Lower leg skin (tissue), 4 donors: ENCODE measurements around the gene ALG12. TPM values are rescaled to one million over a fixed set of nuclear protein-coding genes. Genes with fewer than 3 reads are reported as not detected.

Experiments used
- DNase-seq, 2 donors: peaks; one replicate each; pipeline ENCODE4 v3.0.0-alpha.2; 2019; ENCODE audit warnings: low spot score in 2 of 2
- H3K4me3 ChIP-seq: fragments of 200-600 bp; sonication (generic); 2 replicates; pipeline ENCODE4 v1.5.1; 2017; ENCODE audit warnings: mild to moderate bottlenecking, low read depth; ENCODE audit not compliant: poor library complexity, severe bottlenecking
- POLR2A ChIP-seq, 2 donors: fragments of 450-650 bp; IDR thresholded peaks; one replicate each; pipeline ENCODE4 v1.6.1; 2016 to 2017; ENCODE audit warnings: antibody characterized with exemption in 2 of 2, mild to moderate bottlenecking in 1 of 2, moderate library complexity in 1 of 2
- WGBS, 2 donors: methylation state at CpG; one replicate each; pipeline ENCODE4 v1.1.5; 2018; 5-methylcytosine and 5-hydroxymethylcytosine counted together
- intact Hi-C: fragments of 100-400 bp; cut with DNase I; formaldehyde crosslinking; loops from one replicate; pipeline ENCODE4 v1.15.0; 2023; ENCODE audit warnings: low total_unique reads
- total RNA-seq, 4 donors: library from RNA; depleted of rRNA; stranded (reverse); fragments of >200 nt; gene quantifications; one replicate each; pipeline ENCODE4 v1.1.0, GENCODE V29; 2016
- TF ChIP-seq, protein P1 (sequence below), 3 donors: fragments of 450-650 bp; IDR thresholded peaks; one replicate each; pipeline ENCODE4 v1.5.1; 2016; ENCODE audit warnings: antibody characterized with exemption in 3 of 3, mild to moderate bottlenecking in 3 of 3, moderate library complexity in 2 of 3

Gene ALG12
- total RNA-seq, 4 donors from 2014 or later = 7.5 to 25.6 (median 16.1) TPM

DNA sequence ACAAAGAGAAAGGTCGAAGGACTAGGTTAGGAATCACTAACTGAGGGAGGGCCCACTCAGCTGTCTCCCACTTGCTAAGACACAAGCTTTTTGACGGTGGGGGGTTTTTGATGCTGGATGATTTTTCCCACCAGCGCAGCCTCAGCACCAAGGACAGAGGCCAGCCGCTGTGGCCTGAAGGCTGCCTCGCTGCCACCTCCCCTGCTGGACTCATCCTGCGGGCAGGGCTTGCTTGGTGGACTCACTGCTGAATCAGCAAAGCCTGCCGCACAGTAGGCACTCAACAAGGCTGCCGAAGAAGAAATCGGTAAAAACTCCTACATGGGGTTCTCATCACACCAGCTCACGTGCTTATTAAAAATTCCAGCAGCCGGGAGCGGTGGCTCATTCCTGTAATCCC is 2.6 kb downstream of the ALG12 start:
- TF ChIP-seq POLR2A (IDR thresholded peaks at IDR 0.05) = no peak
- TF ChIP-seq, protein P1, sequence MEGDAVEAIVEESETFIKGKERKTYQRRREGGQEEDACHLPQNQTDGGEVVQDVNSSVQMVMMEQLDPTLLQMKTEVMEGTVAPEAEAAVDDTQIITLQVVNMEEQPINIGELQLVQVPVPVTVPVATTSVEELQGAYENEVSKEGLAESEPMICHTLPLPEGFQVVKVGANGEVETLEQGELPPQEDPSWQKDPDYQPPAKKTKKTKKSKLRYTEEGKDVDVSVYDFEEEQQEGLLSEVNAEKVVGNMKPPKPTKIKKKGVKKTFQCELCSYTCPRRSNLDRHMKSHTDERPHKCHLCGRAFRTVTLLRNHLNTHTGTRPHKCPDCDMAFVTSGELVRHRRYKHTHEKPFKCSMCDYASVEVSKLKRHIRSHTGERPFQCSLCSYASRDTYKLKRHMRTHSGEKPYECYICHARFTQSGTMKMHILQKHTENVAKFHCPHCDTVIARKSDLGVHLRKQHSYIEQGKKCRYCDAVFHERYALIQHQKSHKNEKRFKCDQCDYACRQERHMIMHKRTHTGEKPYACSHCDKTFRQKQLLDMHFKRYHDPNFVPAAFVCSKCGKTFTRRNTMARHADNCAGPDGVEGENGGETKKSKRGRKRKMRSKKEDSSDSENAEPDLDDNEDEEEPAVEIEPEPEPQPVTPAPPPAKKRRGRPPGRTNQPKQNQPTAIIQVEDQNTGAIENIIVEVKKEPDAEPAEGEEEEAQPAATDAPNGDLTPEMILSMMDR (IDR thresholded peaks at IDR 0.05) = no peak
- no peak for DNase-seq
- 92 to 94% methylated on average over 12 of the region's 12 CpGs for WGBS, 2 donors
- no peak overlapping the region for H3K4me3 ChIP-seq
- intact Hi-C loops = loop anchor here (10.0 kb wide), 1 partner anchor 131 kb away; no protein-coding TSS in a partner anchor

DNA sequence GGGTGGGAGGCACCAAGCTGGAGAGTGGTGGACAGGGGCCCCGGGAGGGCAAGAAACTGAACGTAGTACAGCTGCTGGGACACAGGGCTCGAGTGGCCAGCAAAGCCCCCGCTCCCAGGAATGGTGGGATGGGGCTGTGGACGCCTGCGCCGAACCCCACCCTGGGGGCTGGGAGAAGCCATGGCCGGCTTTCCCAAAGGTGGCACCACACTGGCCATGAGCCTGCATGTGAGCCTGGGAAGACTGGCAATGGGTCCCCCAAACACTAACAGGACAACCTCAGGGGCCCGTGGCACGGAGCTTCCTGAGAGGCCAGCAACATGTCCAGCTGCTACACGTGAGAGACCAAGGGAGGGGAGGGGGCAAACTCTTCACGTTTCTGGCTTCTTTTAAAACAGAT is 4.0 kb downstream of the ALG12 start:
- DNase-seq = no peak
- WGBS, 2 donors = 87 to 90% methylated on average over 12 of the region's 12 CpGs
- no peak overlapping the region for H3K4me3 ChIP-seq
- TF ChIP-seq, protein P1 (IDR thresholded peaks at IDR 0.05) = no peak
- no peak for TF ChIP-seq POLR2A (IDR thresholded peaks at IDR 0.05)
- intact Hi-C loops = loop anchor here (10.0 kb wide), 1 partner anchor 129 kb away; no protein-coding TSS in a partner anchor

DNA sequence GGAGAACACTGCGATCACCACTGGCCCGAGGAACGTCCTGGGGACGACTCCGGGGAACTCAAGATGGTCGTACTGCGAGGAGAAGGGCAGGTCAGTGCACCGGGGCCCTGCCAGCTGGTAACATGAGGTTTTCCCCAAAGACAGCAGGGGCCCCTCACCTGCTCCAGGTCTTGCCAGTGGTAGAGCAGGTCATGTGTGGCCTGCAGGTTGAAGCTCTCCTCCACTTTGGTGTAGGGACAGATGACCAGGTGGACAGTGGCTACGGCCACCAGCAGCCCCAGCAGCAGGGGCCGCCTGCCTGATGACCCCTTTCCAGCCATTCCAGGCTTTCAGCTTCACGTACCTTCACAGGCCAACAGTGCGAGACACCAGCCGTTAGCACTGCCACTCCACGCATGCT is 4.8 kb downstream of the ALG12 start:
- no peak for DNase-seq
- intact Hi-C loops = loop anchor here (10.0 kb wide), 1 partner anchor 129 kb away; no protein-coding TSS in a partner anchor
- 97 to 98% methylated on average over 14 of the region's 14 CpGs for WGBS, 2 donors
- no peak overlapping the region for H3K4me3 ChIP-seq
- no peak for TF ChIP-seq POLR2A (IDR thresholded peaks at IDR 0.05)
- TF ChIP-seq, protein P1 (IDR thresholded peaks at IDR 0.05) = no peak

DNA sequence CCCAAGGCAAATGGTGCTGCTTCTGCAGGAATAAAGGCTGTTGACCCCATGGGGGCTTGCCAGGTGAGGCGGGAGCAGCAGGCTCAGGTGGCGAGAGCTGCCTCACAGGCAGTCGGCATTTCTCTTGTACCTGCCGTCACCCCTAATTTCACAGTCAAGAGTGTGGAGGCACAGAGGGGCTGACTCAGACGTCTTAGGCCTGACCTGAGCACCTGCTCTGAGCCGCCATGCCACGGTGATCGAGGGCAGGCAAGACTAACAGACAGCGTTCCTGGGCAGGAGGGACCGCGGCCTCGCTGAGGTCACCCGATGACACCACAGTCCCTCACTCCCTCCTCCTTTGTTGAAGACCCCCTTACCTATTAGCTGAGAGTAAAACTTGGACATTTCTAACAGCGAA is 5.2 kb downstream of the ALG12 start:
- DNase-seq = no peak
- 91 to 95% methylated on average over 14 of the region's 14 CpGs for WGBS, 2 donors
- TF ChIP-seq POLR2A (IDR thresholded peaks at IDR 0.05) = no peak
- TF ChIP-seq, protein P1 (IDR thresholded peaks at IDR 0.05) = no peak
- intact Hi-C loops = loop anchor here (10.0 kb wide), 1 partner anchor 128 kb away; no protein-coding TSS in a partner anchor
- H3K4me3 ChIP-seq = no peak overlapping the region

DNA sequence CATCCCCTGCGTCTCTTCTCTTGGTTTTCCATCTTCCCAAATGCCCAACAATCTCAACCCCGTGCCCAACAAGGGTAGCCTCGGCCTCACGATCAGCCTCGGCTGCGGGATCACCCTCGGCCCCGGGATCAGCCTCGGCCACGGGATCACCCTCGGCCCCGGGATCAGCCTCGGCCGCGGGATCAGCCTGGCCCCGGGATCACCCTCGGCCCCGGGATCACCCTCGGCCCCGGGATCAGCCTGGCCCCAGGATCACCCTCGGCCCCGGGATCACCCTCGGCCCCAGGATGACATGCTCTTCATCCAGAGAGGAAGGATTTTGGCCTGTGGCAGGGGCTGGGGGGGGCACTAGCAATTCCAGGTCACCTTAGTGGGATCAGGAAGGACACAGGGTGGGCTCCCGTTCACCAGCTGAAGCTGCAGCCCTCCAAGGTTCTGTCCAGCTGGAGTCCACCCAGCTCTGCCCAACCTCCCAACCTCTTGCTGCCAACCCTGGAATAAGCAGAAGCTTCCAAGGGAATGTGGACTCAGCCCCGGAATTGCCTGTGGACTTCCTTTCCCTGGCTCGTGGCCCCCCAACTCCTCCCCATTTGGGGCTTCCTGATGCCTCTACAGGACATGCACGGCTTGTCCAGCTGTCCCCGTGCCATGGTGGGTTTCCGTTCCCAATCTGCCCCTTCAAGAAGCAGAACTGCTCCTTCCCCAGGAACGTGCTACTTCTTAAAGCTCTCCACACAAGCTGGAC is 6.2 kb downstream of the ALG12 start:
- no peak for DNase-seq
- no peak overlapping the region for H3K4me3 ChIP-seq
- intact Hi-C loops = loop anchor here (10.0 kb wide), 1 partner anchor 127 kb away; no protein-coding TSS in a partner anchor
- WGBS, 2 donors = 90 to 93% methylated on average over 26 to 28 of the region's 30 CpGs
- no peak for TF ChIP-seq POLR2A (IDR thresholded peaks at IDR 0.05)
- TF ChIP-seq, protein P1 (IDR thresholded peaks at IDR 0.05) = no peak
